ENCODE measurements around the gene GLB1L2.
"Not testable (repeated sequence)": the region's sequence is repeated elsewhere in the genome, so short reads cannot be mapped to it uniquely, and the experiment has no call there.

Gene GLB1L2

GRCh38 chr11:134292661-134293060 is 39.1 kb upstream of the GLB1L2 start:
- Histone ChIP-seq H3K4me1 (ENCODE audit: control insufficient read depth, insufficient read depth, low read length) (no peaks in the 10 kb centered on the region), H3K9ac (ENCODE audit: low read depth, low read length) (no peak overlapping the region), H3K9me3 (ENCODE audit: control insufficient read depth, insufficient read depth, low read length) (no peaks in the 10 kb centered on the region), H3K4me3 (ENCODE audit: low read depth, low read length) (no peak overlapping the region), H3K36me3 (ENCODE audit: control insufficient read depth, insufficient read depth, low read length) (no peaks in the 10 kb centered on the region), H3K27me3 (ENCODE audit: control insufficient read depth, insufficient read depth, low read length) (no peaks in the 10 kb centered on the region)

GRCh38 chr11:134293119-134294113 is 38.4 kb upstream of the GLB1L2 start:
- Histone ChIP-seq H3K9ac (ENCODE audit: low read depth, low read length) (no peak overlapping the region), H3K36me3 (ENCODE audit: control insufficient read depth, insufficient read depth, low read length) (no peaks in the 10 kb centered on the region), H3K4me1 (ENCODE audit: control insufficient read depth, insufficient read depth, low read length) (no peaks in the 10 kb centered on the region), H3K27me3 (ENCODE audit: control insufficient read depth, insufficient read depth, low read length) (no peaks in the 10 kb centered on the region), H3K4me3 (ENCODE audit: low read depth, low read length) (no peak overlapping the region), H3K9me3 (ENCODE audit: control insufficient read depth, insufficient read depth, low read length) (no peaks in the 10 kb centered on the region)

- Histone ChIP-seq H3K36me3 (ENCODE audit: control insufficient read depth, insufficient read depth, low read length) (no peaks in the 10 kb centered on the region), H3K4me1 (ENCODE audit: control insufficient read depth, insufficient read depth, low read length) (no peaks in the 10 kb centered on the region), H3K9ac (ENCODE audit: low read depth, low read length) (no peak overlapping the region), H3K27me3 (ENCODE audit: control insufficient read depth, insufficient read depth, low read length) (no peaks in the 10 kb centered on the region), H3K9me3 (ENCODE audit: control insufficient read depth, insufficient read depth, low read length) (no peaks in the 10 kb centered on the region), H3K4me3 (ENCODE audit: low read depth, low read length) (no peak overlapping the region)
Measured at GRCh38 chr11:134294664-134295063, 37.1 kb upstream of the GLB1L2 start.

GRCh38 chr11:134312223-134312622 is 19.6 kb upstream of the GLB1L2 start:
- Histone ChIP-seq H3K4me3 (ENCODE audit: low read depth, low read length) (no peak overlapping the region), H3K9me3 (ENCODE audit: control insufficient read depth, insufficient read depth, low read length) (no peaks in the 10 kb centered on the region), H3K9ac (ENCODE audit: low read depth, low read length) (no peak overlapping the region), H3K27me3 (ENCODE audit: control insufficient read depth, insufficient read depth, low read length) (no peaks in the 10 kb centered on the region), H3K4me1 (ENCODE audit: control insufficient read depth, insufficient read depth, low read length) (no peaks in the 10 kb centered on the region), H3K36me3 (ENCODE audit: control insufficient read depth, insufficient read depth, low read length) (peaks cover 2% of the 10 kb centered on the region)

- Histone ChIP-seq H3K4me1 (ENCODE audit: control insufficient read depth, insufficient read depth, low read length) (no peaks in the 10 kb centered on the region), H3K27me3 (ENCODE audit: control insufficient read depth, insufficient read depth, low read length) (no peaks in the 10 kb centered on the region), H3K4me3 (ENCODE audit: low read depth, low read length) (no peak overlapping the region), H3K9me3 (ENCODE audit: control insufficient read depth, insufficient read depth, low read length) (no peaks in the 10 kb centered on the region), H3K36me3 (ENCODE audit: control insufficient read depth, insufficient read depth, low read length) (peaks cover 2% of the 10 kb centered on the region), H3K9ac (ENCODE audit: low read depth, low read length) (no peak overlapping the region)
Measured at GRCh38 chr11:134312807-134313206, 19.0 kb upstream of the GLB1L2 start.

GRCh38 chr11:134313379-134313778 is 18.4 kb upstream of the GLB1L2 start:
- Histone ChIP-seq H3K4me1 (ENCODE audit: control insufficient read depth, insufficient read depth, low read length) (no peaks in the 10 kb centered on the region), H3K4me3 (ENCODE audit: low read depth, low read length) (no peak overlapping the region), H3K36me3 (ENCODE audit: control insufficient read depth, insufficient read depth, low read length) (no peaks in the 10 kb centered on the region), H3K27me3 (ENCODE audit: control insufficient read depth, insufficient read depth, low read length) (no peaks in the 10 kb centered on the region), H3K9me3 (ENCODE audit: control insufficient read depth, insufficient read depth, low read length) (no peaks in the 10 kb centered on the region), H3K9ac (ENCODE audit: low read depth, low read length) (no peak overlapping the region)

GRCh38 chr11:134313821-134314607 is 17.8 kb upstream of the GLB1L2 start:
- H3K9ac ChIP-seq (ENCODE audit: low read depth, low read length) = no peak overlapping the region
- H3K36me3 ChIP-seq (ENCODE audit: control insufficient read depth, insufficient read depth, low read length) = no peaks in the 10 kb centered on the region
- H3K4me1 ChIP-seq (ENCODE audit: control insufficient read depth, insufficient read depth, low read length) = no peaks in the 10 kb centered on the region
- H3K9me3 ChIP-seq (ENCODE audit: control insufficient read depth, insufficient read depth, low read length) = no peaks in the 10 kb centered on the region
- no peaks in the 10 kb centered on the region for H3K27me3 ChIP-seq (ENCODE audit: control insufficient read depth, insufficient read depth, low read length)
- H3K4me3 ChIP-seq (ENCODE audit: low read depth, low read length) = no peak overlapping the region

- no peaks in the 10 kb centered on the region for H3K27me3 ChIP-seq (ENCODE audit: control insufficient read depth, insufficient read depth, low read length)
- no peaks in the 10 kb centered on the region for H3K4me1 ChIP-seq (ENCODE audit: control insufficient read depth, insufficient read depth, low read length)
- H3K9ac ChIP-seq (ENCODE audit: low read depth, low read length) = no peak overlapping the region
- no peaks in the 10 kb centered on the region for H3K9me3 ChIP-seq (ENCODE audit: control insufficient read depth, insufficient read depth, low read length)
- no peaks in the 10 kb centered on the region for H3K36me3 ChIP-seq (ENCODE audit: control insufficient read depth, insufficient read depth, low read length)
- no peak overlapping the region for H3K4me3 ChIP-seq (ENCODE audit: low read depth, low read length)
Measured at GRCh38 chr11:134317103-134317502, 14.7 kb upstream of the GLB1L2 start.

GRCh38 chr11:134321373-134321772 is 10.4 kb upstream of the GLB1L2 start:
- H3K4me3 ChIP-seq (ENCODE audit: low read depth, low read length); H3K4me1 ChIP-seq (ENCODE audit: control insufficient read depth, insufficient read depth, low read length); H3K36me3 ChIP-seq (ENCODE audit: control insufficient read depth, insufficient read depth, low read length); H3K9ac ChIP-seq (ENCODE audit: low read depth, low read length); H3K27me3 ChIP-seq (ENCODE audit: control insufficient read depth, insufficient read depth, low read length); H3K9me3 ChIP-seq (ENCODE audit: control insufficient read depth, insufficient read depth, low read length): not testable (repeated sequence)

GRCh38 chr11:134322553-134322952 is 9.2 kb upstream of the GLB1L2 start:
- Histone ChIP-seq H3K4me1 (ENCODE audit: control insufficient read depth, insufficient read depth, low read length) (no peaks in the 10 kb centered on the region), H3K27me3 (ENCODE audit: control insufficient read depth, insufficient read depth, low read length) (no peaks in the 10 kb centered on the region), H3K4me3 (ENCODE audit: low read depth, low read length) (no peak overlapping the region), H3K9me3 (ENCODE audit: control insufficient read depth, insufficient read depth, low read length) (no peaks in the 10 kb centered on the region), H3K9ac (ENCODE audit: low read depth, low read length) (no peak overlapping the region), H3K36me3 (ENCODE audit: control insufficient read depth, insufficient read depth, low read length) (no peaks in the 10 kb centered on the region)

GRCh38 chr11:134328433-134328832 is 3.4 kb upstream of the GLB1L2 start:
- Histone ChIP-seq H3K4me3 (ENCODE audit: low read depth, low read length) (no peak overlapping the region), H3K4me1 (ENCODE audit: control insufficient read depth, insufficient read depth, low read length) (peaks cover 5% of the 10 kb centered on the region), H3K9ac (ENCODE audit: low read depth, low read length) (no peak overlapping the region), H3K9me3 (ENCODE audit: control insufficient read depth, insufficient read depth, low read length) (no peaks in the 10 kb centered on the region), H3K27me3 (ENCODE audit: control insufficient read depth, insufficient read depth, low read length) (peaks cover 24% of the 10 kb centered on the region), H3K36me3 (ENCODE audit: control insufficient read depth, insufficient read depth, low read length) (no peaks in the 10 kb centered on the region)

Measured in iPS-15b (cell line).